H1 (cell line): ENCODE data around the gene MBLAC1.

Experiments
- ASH2L ChIP-seq: fragments of 200-600, 300-600 bp; sonication (generic); IDR thresholded peaks from one replicate; pipeline ENCODE4 v1.7.1; 2017; ENCODE audit warnings: low read length
- EGR1 ChIP-seq: IDR thresholded peaks from 2 replicates; pipeline ENCODE4 v1.6.1; 2011; ENCODE audit warnings: low read depth, low read length, borderline replicate concordance
- EZH2 ChIP-seq: fragments of 200-600 bp; sonication (generic); IDR thresholded peaks from 2 replicates; pipeline ENCODE4 v1.7.1; 2012; ENCODE audit warnings: low read depth, mild to moderate bottlenecking, moderate library complexity, low read length, inconsistent platforms; ENCODE audit not compliant: severe bottlenecking
- KDM1A ChIP-seq: fragments of 200-600, 300-600 bp; sonication (generic); IDR thresholded peaks from 2 replicates; pipeline ENCODE4 v1.7.1; 2016; ENCODE audit warnings: mild to moderate bottlenecking, low read length, borderline replicate concordance
- KDM5A ChIP-seq: fragments of 200-600 bp; IDR thresholded peaks from 2 replicates; pipeline ENCODE4 v1.7.1; 2012; ENCODE audit warnings: mild to moderate bottlenecking, low read length, inconsistent platforms, mixed read lengths
- MAFK ChIP-seq: IDR thresholded peaks from 2 replicates; pipeline ENCODE4 v1.6.1; 2012; ENCODE audit warnings: low read depth, mild to moderate bottlenecking, improper control_type of control experiment, low read length
- POLR2A ChIP-seq, 2 experiments: IDR thresholded peaks; 1 replicate in 1 of 2; 2 replicates in 1 of 2; pipeline ENCODE4 v1.6.1; 2011; ENCODE audit warnings: low read depth in 2 of 2, low read length in 2 of 2, mild to moderate bottlenecking in 2 of 2; ENCODE audit errors: control extremely low read depth in 1 of 2
- POLR2AphosphoS5 ChIP-seq: IDR thresholded peaks from 2 replicates; pipeline ENCODE4 v1.6.1; 2011; ENCODE audit warnings: low read depth, low read length
- RAD21 ChIP-seq, 2 experiments: IDR thresholded peaks in 1 of 2; conservative IDR thresholded peaks in 1 of 2; 2 replicates each; pipeline ENCODE4 v1.6.1; 2011; ENCODE audit warnings: low read depth in 2 of 2, low read length in 2 of 2, improper control_type of control experiment in 1 of 2, inconsistent platforms in 1 of 2, mild to moderate bottlenecking in 1 of 2, moderate library complexity in 1 of 2
- SIN3A ChIP-seq, 2 experiments: IDR thresholded peaks in 1 of 2; conservative IDR thresholded peaks in 1 of 2; 2 replicates each; pipeline ENCODE4 v1.6.1; 2011 to 2012; ENCODE audit warnings: low read length in 2 of 2, improper control_type of control experiment in 1 of 2, low read depth in 1 of 2, mild to moderate bottlenecking in 1 of 2
- TAF1 ChIP-seq: IDR thresholded peaks from 2 replicates; pipeline ENCODE4 v1.6.1; 2011; ENCODE audit warnings: mild to moderate bottlenecking, low read depth, low read length
- YY1 ChIP-seq: IDR thresholded peaks from 2 replicates; pipeline ENCODE4 v1.6.1; 2011; ENCODE audit warnings: low read depth, mild to moderate bottlenecking, low read length
- TF ChIP-seq, protein P1 (sequence below), 3 experiments: IDR thresholded peaks; 1 replicate in 2 of 3; 2 replicates in 1 of 3; pipeline versions ENCODE4 v1.5.1 to v1.6.1; 2011; ENCODE audit warnings: low read length in 3 of 3, mild to moderate bottlenecking in 3 of 3, inconsistent platforms in 2 of 3, low read depth in 1 of 3, moderate library complexity in 1 of 3; ENCODE audit not compliant: insufficient read depth in 1 of 3; ENCODE audit errors: control extremely low read depth in 1 of 3

- no peak for TF ChIP-seq ASH2L
- TF ChIP-seq POLR2A (IDR thresholded peaks at IDR 0.05; ENCODE audit: control extremely low read depth in 1 of 2, low read depth in 2 of 2, low read length in 2 of 2) = no peak; a peak in 1 of 3 replicates
- TF ChIP-seq, protein P1, sequence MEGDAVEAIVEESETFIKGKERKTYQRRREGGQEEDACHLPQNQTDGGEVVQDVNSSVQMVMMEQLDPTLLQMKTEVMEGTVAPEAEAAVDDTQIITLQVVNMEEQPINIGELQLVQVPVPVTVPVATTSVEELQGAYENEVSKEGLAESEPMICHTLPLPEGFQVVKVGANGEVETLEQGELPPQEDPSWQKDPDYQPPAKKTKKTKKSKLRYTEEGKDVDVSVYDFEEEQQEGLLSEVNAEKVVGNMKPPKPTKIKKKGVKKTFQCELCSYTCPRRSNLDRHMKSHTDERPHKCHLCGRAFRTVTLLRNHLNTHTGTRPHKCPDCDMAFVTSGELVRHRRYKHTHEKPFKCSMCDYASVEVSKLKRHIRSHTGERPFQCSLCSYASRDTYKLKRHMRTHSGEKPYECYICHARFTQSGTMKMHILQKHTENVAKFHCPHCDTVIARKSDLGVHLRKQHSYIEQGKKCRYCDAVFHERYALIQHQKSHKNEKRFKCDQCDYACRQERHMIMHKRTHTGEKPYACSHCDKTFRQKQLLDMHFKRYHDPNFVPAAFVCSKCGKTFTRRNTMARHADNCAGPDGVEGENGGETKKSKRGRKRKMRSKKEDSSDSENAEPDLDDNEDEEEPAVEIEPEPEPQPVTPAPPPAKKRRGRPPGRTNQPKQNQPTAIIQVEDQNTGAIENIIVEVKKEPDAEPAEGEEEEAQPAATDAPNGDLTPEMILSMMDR (IDR thresholded peaks at IDR 0.05; ENCODE audit: control extremely low read depth in 1 of 3, insufficient read depth in 1 of 3, low read depth in 1 of 3, low read length in 3 of 3) = no peak
- TF ChIP-seq SIN3A (conservative IDR thresholded peaks at IDR 0.05 in 1 of 2, IDR thresholded peaks at IDR 0.05 in 1 of 2; ENCODE audit: low read depth in 1 of 2, low read length in 2 of 2) = no peak
- no peak for TF ChIP-seq EGR1
- TF ChIP-seq MAFK = no peak
- TF ChIP-seq TAF1 = no peak
- no peak for TF ChIP-seq RAD21 (IDR thresholded peaks at IDR 0.05 in 1 of 2, conservative IDR thresholded peaks at IDR 0.05 in 1 of 2; ENCODE audit: low read depth in 2 of 2, low read length in 2 of 2)
- no peak for TF ChIP-seq YY1
- TF ChIP-seq EZH2 = no peak
- TF ChIP-seq POLR2AphosphoS5 = no peak
- TF ChIP-seq KDM5A = no peak
- TF ChIP-seq KDM1A = no peak
Observed at GRCh38 chr7:100167912-100168323, 41.2 kb downstream of the MBLAC1 start.
